Measurements from ENCODE around the gene HSPB1. TPM values are rescaled to one million over a fixed set of nuclear protein-coding genes. Genes with fewer than 3 reads are reported as not detected.

Gene HSPB1
- total and polyA plus RNA-seq, 2 of the 13 experiments (the other 11 are each of a cell fraction or from before 2014, with no cell fraction given): 21.0 to 38.6 TPM

DNA sequence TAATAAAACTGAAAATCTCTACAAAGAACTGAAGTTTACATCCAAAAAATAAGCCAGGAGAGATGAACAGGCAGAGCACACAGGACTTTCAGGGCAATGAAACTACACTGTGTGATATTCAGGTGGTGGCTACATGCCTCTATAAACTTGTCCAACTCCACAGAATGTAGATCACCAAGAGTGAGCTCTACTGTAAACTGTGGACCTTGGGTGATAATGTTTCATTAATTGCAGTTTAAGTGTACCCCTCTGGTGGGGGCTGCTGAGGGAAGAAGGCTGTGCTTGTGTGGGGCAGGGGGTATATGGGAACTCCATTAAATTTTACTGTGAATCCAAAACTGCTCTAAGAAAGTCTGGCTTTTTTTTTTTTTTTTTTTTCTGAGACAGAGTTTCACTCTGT lies 33.6 kb downstream of the HSPB1 start:
- no peak for DNase-seq (ENCODE audit: low spot score)
- ChIA-PET POLR2A (interaction anchor here (1.4 kb wide), 1 partner anchor 73 kb away, joined by 3 read pairs; the partner anchor contains the start of gene SSC4D), CTCF (ENCODE audit: low intra/inter-chr PET ratio, low total read pairs) (no interaction called here)
- H3K27me3 ChIP-seq (ENCODE audit: control insufficient read depth in 1 of 2, insufficient read depth in 2 of 2, low read length in 2 of 2): no peaks in the 10 kb centered on the region
- in situ Hi-C loops (cut with HindIII; ENCODE audit: extremely low pct_ligation_motif_present, low pct_unique_long_range_greater_than_20kb): no loop called here
- H3K9me3 ChIP-seq (ENCODE audit: low read length): no peaks in the 10 kb centered on the region
- intact Hi-C loops (cut with micrococcal nuclease; ENCODE audit: unreplicated experiment): no loop called here
- peaks cover 33% of the 10 kb centered on the region for H3K4me1 ChIP-seq (ENCODE audit: insufficient read depth, low read length)
- TF ChIP-seq PCBP2 (optimal IDR thresholded peaks at IDR 0.05; ENCODE audit: low read depth, low read length, poor library complexity, severe bottlenecking) (no peak), ZNF263 (CRISPR knock-in tag; IDR thresholded peaks at IDR 0.05) (no peak), EED (CRISPR knock-in tag; IDR thresholded peaks at IDR 0.05) (no peak), ISX (CRISPR knock-in tag; conservative IDR thresholded peaks at IDR 0.05) (no peak), KLF12 (CRISPR knock-in tag; IDR thresholded peaks at IDR 0.05; ENCODE audit: borderline replicate concordance) (no peak), SIN3A (IDR thresholded peaks at IDR 0.05; ENCODE audit: borderline replicate concordance, low read depth, low read length) (no peak), ZNF780A (CRISPR knock-in tag; IDR thresholded peaks at IDR 0.05) (no peak), SMARCE1 (IDR thresholded peaks at IDR 0.05; ENCODE audit: borderline replicate concordance) (no peak), ATAD3A (CRISPR knock-in tag; IDR thresholded peaks at IDR 0.05) (no peak), ONECUT2 (CRISPR knock-in tag; IDR thresholded peaks at IDR 0.05) (no peak), SIX4 (CRISPR knock-in tag; IDR thresholded peaks at IDR 0.05) (no peak)
- TF ChIP-seq, protein P1, sequence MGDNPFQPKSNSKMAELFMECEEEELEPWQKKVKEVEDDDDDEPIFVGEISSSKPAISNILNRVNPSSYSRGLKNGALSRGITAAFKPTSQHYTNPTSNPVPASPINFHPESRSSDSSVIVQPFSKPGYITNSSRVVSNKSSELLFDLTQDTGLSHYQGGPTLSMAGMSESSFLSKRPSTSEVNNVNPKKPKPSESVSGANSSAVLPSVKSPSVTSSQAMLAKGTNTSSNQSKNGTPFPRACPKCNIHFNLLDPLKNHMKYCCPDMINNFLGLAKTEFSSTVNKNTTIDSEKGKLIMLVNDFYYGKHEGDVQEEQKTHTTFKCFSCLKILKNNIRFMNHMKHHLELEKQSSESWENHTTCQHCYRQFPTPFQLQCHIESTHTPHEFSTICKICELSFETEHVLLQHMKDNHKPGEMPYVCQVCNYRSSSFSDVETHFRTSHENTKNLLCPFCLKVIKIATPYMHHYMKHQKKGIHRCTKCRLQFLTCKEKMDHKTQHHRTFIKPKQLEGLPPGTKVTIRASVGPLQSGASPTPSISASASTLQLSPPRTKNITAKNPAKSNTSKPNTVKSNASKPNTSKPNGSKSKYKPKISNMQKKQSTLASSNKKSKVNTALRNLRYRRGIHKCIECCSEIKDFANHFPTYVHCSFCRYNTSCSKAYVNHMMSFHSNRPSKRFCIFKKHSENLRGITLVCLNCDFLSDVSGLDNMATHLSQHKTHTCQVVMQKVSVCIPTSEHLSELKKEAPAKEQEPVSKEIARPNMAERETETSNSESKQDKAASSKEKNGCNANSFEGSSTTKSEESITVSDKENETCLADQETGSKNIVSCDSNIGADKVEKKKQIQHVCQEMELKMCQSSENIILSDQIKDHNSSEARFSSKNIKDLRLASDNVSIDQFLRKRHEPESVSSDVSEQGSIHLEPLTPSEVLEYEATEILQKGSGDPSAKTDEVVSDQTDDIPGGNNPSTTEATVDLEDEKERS (CRISPR knock-in tag; IDR thresholded peaks at IDR 0.05): no peak
- ATAC-seq: peak; percentile 22; the same call in 2 of the 3 replicates
- H3K36me3 ChIP-seq (replicated peaks in 1 of 2; ENCODE audit: control insufficient read depth in 1 of 2, insufficient read depth in 2 of 2, low read length in 2 of 2): peaks cover 12 to 30% of the 10 kb centered on the region in 2 experiments
- no peak overlapping the region for H2AFZ ChIP-seq (ENCODE audit: low read length)
- H3K4me2 ChIP-seq (ENCODE audit: low read depth, low read length): no peak overlapping the region
- H3K9ac ChIP-seq (ENCODE audit: insufficient read depth, low read depth, low read length): no peak overlapping the region
- H4K20me1 ChIP-seq (ENCODE audit: insufficient read depth, low read length): peaks cover 65% of the 10 kb centered on the region
- H3K79me2 ChIP-seq (ENCODE audit: insufficient read depth, low read length): peaks cover 92% of the 10 kb centered on the region
- FAIRE-seq: no peak
- no TSS peak for BruUV-seq (replicated peaks)
- H3K27ac ChIP-seq (ENCODE audit: extremely low read length, insufficient read depth, low read length): no peak overlapping the region
- H3K4me3 ChIP-seq (replicated peaks in 1 of 3; ENCODE audit: insufficient read depth in 1 of 3, low read depth in 2 of 3, low read length in 3 of 3): no peak overlapping the region

All from HepG2 (cell line).